GM21576 (cell line): ENCODE measurements around the gene DLG2.

Source experiments
- ATAC-seq: cut with Tn5 transposase; IDR thresholded peaks from one replicate; pipeline ENCODE4 v1.9.1; 2021; ENCODE audit warnings: mild to moderate bottlenecking, moderate library complexity; ENCODE audit not compliant: unreplicated experiment

The DLG2 gene

GRCh38 chr11:85572056-85572455, 55.1 kb downstream of the DLG2 start:
- no peak for ATAC-seq

DNA sequence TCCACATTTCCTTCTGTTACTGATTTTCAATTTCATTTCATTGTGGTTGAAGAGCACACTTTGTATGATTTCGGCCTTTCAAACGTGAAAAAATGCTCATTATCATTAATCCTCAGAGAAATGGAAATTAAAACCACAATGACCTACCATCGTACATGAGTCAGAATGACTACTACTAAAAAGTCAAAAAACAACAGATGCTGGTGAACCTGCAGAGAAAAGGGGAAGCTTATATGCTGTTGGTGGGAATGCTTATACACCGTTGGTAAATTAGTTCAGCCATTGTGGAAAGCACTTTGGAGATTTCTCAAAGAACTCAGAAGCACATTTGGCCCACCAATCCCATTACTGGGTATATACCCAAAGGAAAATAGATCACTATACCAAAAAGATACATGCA, 57.6 kb downstream of the DLG2 start:
- no peak for ATAC-seq

DNA sequence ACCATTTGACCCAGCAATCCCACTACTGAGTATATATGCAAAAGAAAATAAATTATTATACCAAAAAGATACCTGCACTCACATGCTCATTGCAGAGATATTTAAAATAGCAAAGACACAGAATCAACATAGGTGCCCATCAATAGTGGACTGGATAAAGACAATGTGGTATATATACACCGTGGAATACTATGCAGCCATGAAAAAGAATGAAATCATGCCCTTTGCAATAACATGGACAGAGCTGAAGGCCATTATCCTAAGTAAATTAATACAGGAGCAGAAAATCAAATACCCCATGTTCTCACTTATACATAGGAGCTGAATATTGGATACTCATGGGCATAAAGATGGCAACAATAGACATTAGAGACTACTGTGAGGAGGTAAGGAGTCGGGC, 68.7 kb downstream of the DLG2 start:
- ATAC-seq: no peak

GRCh38 chr11:85551881-85552280, 75.3 kb downstream of the DLG2 start:
- ATAC-seq: no peak

GRCh38 chr11:85541683-85542082, 85.5 kb downstream of the DLG2 start:
- ATAC-seq: no peak

GRCh38 chr11:85540635-85541205, 86.4 kb downstream of the DLG2 start:
- ATAC-seq: no peak

DNA sequence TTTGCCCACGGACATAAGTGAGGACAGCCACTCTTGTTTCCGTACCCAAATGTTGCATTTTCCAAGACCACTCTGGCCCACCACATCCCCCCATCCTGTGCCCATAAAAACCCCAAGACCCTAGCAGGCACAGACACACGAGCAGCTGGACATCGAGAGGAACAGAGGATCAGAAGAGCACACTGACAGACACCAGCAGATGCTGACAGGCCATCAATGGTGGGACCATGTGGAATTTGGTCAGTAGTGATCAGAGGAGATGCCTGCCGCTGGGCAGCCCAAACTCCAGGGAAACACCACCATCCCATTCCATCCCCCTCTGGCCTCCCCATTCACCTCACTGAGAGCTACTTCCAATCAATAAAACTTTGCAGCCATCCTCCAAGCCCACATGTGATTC, 87.0 kb downstream of the DLG2 start:
- ATAC-seq: no peak

DNA sequence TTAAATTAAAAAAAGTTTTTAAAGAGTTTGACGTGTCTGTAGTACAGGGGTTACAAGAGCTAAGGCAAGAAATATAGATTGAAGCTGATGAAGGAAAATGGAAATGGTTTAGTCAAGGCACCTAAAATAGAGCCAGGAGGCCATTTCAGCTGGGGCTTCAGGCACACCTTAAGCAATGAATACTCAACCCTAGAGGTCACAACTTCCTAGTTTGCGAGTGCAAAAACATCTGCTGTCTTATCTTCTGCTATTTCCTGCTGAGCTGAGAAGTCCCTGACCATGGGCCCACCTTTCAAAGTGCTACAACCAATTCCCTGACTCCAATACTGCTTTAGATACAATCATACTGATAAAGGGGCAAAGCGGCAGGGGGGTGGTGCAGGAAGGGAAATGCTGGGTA, 87.4 kb downstream of the DLG2 start:
- ATAC-seq: no peak

DNA sequence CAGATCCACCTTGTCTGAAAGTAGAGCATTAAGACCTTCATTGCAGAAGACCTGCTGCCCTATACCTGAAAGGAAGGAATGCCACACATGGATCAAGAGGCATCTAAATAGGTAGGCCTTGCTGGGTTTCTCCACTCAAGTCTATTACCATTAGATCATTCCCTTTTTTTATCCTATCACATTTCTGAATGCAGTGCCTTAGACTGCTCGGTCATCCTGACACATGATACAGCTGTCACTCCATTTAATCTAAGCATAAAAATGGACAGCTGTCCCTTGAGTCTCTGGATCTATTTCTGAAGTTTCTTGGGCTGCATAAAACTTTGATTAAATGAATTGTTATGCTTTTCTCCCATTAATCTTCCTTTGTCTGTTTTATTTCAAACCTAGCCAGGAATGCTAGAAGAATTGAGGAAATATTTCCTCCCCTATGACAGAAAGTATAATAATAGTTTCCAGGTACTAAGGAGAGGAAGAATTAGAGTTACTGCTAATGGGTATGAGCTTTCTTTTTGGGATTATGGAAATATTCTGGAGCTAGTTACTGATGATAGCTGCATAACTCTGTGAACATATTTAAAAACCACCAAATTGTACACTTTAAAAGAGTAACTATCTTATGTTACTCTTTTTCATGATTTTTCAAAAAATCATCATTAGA, 88.0 kb downstream of the DLG2 start:
- no peak for ATAC-seq

GRCh38 chr11:85536438-85536837, 90.7 kb downstream of the DLG2 start:
- ATAC-seq: no peak

DNA sequence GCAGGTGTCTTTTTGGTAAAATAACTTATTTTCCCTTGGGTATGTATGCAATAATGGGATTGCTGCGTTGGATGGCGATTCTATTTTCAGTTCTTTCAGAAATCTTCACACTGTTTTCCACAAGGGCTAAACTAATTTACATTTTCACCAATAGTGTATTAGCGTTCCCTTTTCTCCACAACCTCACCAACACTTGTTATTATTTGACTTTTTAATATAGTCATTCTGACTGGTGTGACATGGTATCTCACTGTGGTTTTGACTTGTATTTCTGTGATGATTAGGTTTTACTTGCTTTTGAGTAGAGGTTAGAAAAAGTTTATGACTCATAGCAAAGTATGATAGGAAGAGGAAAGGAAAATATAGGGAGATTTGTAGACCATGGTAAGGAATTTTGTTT, 92.3 kb downstream of the DLG2 start:
- no peak for ATAC-seq

GRCh38 chr11:85531191-85531897, 95.8 kb downstream of the DLG2 start:
- ATAC-seq: no peak

- ATAC-seq: no peak
Measured at GRCh38 chr11:85530634-85531033, 96.5 kb downstream of the DLG2 start.

GRCh38 chr11:85526564-85526963, 100.6 kb downstream of the DLG2 start:
- ATAC-seq: no peak

DNA sequence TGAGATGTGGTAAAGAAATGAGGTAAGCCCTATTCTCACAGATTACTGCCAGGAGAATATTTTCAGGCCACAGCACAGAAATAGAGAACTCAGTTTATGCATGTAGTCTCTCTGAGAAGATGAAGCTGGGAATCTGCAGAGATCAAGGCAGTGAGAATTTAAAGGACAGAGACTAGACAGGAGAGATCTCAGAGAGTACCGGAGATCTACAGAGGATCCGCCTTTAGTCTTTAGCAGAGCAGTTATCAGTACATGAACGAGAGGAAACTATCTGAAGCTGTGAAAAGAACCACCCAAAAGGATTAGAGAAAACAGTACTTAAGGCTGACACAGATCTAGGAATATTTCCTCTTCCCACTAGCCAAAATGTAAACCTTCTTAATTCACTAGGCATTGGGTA, 101.5 kb downstream of the DLG2 start:
- ATAC-seq: no peak

- ATAC-seq: no peak
Measured at GRCh38 chr11:85517272-85517671, 109.9 kb downstream of the DLG2 start.

GRCh38 chr11:85495918-85496317, 131.2 kb downstream of the DLG2 start:
- no peak for ATAC-seq

- no peak for ATAC-seq
Measured at GRCh38 chr11:85494396-85494795, 132.7 kb downstream of the DLG2 start.

- ATAC-seq: no peak
Measured at GRCh38 chr11:85485902-85486301, 141.2 kb downstream of the DLG2 start.

DNA sequence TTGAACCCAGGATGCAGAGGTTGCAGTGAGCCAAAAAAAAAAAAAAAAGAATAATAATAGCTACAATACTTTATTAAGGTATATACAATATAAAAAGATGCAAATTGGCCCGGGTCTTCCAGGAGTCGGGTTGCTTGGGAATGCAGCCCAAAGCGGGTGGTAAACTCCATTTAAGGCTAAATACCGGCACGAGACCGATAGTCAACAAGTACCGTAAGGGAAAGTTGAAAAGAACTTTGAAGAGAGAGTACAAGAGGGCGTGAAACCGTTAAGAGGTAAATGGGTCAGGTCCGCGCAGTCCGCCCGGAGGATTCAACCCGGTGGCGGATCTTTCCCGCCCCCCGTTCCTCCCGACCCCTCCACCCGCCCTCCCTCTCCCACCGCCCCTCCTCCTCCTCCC, 143.3 kb downstream of the DLG2 start:
- ATAC-seq: no peak

DNA sequence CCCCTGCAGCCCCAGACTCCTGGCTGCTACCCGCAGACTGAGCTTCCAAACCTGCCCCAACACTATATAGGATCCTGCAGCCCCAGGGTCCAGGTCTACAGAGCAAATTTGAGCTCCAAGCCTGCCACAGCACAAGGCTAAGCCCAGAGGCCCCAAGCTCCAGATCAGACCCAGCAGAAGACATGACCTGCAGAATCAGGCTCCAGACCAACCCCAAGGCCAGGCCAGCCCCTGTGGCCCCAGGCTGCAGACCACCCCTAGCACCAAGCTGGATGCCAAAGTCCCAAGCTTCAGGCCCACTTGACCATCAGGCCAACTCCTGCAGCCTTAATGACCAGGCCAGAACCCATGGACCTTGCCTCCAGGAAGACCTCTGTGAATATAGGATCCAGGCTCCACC, 145.3 kb downstream of the DLG2 start:
- no peak for ATAC-seq
